Right ventricle myocardium superior (tissue), 1 donor: Measurements from ENCODE around the gene TACR2. TPM values are rescaled to one million over a fixed set of nuclear protein-coding genes. Genes with fewer than 3 reads are reported as not detected.
"Not testable (repeated sequence)": the region's sequence is repeated elsewhere in the genome, so short reads cannot be mapped to it uniquely, and the experiment has no call there.

ENCODE experiments used
- ATAC-seq: fragments of 200-7000 bp; cut with Tn5 transposase; one replicate; pipeline ENCODE4 v1.9.1; 2020; ENCODE audit warnings: mild to moderate bottlenecking; ENCODE audit not compliant: poor library complexity
- DNase-seq: peaks from one replicate; pipeline ENCODE4 v3.0.0-alpha.2; 2020
- intact Hi-C: fragments of 100-400 bp; cut with DNase I; formaldehyde crosslinking; loops from one replicate; pipeline ENCODE4 v1.11.2; 2022
- total RNA-seq: library from RNA; stranded (reverse); fragmentation: NEBNext Ultra II Directional; extraction: Animal tissue kit (Norgen Biotek cat#: 25700); gene quantifications from one replicate; pipeline ENCODE4 v1.2.1, GENCODE V29; 2021
- donor health status: DM: no; HTN: yes; CAD: no; lungs with severe emphysema.

Gene TACR2
- total RNA-seq, 1 donor from 2014 or later = 0.24 TPM

DNA sequence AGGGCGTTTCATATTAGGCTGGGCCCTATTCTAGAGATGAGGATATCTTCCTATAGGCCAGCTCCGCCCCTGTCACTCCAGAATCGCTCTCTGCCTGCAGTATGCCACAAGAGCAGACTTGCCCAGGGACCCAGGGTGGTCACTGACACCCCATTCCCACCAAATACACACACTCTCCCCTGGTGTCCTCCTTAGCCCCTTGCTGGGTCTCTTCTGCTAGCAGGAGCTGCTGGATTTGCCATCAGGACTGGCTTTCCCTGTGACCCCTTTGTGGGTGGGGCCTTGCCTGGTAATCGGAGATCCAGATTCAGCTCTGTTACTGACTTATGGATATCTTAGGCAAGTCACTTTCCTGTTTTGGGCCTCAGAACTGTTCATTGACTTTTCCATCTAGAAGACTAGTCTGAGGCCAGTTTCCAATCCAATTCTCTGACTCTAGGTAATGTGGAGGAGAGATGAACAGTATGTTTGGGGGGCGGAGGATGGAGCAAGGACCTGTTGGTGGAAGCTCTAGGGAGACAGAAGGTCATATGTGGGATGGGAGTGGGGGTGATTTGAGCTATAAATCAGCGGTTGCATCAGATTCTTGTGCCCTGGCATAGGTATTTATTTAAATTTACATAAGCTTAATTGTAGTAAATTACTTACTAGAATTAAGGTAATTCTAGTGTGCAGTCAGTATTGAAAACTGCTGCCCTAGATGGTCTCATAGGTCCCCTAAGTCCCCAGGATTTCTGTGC is 36.1 kb upstream of the TACR2 start:
- ATAC-seq = no peak
- intact Hi-C loops = no loop called here
- DNase-seq = no peak

DNA sequence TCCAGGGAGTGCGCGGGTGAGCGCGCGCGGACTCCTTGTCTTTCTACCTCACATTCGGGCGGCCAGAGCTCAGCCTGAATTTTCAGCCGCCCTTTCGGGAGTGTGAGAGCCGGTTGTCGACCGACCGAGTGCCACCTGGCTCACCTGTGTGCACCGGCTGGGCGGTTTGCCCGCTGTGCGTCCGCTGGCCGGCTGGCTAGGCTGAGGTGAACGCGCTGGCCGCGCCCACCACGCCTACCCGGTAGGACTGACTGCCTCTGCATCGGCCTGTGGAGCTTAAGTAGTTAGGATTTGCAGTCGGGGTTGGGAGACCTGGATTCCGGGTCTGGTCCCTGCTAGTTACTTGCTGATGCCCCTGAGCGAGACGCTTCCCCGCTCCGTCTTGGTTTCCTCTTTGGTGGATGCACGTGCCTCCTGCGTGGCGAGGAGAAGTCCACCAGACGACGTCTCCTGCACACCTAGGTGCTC is 35.1 kb upstream of the TACR2 start:
- intact Hi-C loops = no loop called here
- DNase-seq (no peak), ATAC-seq (peak; percentile 36)

DNA sequence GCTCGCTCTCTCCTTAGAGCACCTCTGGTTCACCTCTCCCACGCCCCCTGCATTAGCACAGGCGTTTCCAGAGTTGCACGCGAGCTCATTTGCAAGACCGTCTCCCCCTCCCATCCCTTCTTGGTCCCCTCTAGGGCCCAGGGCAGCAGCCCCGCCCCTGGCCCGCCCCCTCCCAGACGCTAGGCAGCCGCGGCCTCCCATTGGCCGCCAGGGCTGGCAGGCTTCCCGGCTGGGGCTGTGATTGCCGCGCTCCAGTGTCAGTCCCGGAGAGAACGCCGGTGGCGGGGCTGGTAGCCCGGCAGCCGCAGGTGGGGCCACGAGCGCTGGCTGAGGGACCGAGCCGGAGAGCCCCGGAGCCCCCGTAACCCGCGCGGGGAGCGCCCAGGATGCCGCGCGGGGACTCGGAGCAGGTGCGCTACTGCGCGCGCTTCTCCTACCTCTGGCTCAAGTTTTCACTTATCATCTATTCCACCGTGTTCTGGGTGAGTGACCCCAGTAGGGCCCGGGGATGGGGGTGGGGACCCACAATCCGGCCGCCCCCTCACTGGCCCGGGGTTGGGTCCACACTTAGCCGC is 34.6 kb upstream of the TACR2 start, which contains the start of gene TSPAN15:
TSS of gene TSPAN15 (plus strand) at position 257 of the 575 bp plus-strand sequence. CDS start at position 387, 130 bp downstream.
- intact Hi-C loops = no loop called here
- DNase-seq = peak; percentile 94

DNA sequence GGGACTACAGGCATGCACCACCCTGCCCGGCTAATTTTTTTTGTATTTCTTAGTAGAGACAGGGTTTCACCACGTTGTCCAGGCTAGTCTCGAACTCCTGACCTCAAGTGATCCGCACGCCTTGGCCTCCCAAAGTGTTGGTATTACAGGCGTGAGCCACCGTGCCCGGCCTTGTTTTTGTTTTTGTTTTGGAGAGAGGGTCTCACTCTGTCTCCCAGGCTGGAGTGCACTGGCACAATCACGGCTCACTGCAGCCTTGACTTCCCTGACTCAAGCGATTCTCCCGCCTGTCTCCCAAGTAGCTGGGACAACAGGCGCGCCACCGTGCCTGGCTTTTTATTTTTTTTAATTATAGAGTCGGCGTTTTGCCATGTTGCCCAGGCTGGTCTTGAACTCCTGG is 33.7 kb upstream of the TACR2 start:
- ATAC-seq, intact Hi-C loops: not testable (repeated sequence)

More for the DNA sequence above, 34.6 kb upstream of the TACR2 start, which contains the start of gene TSPAN15:
- ATAC-seq = peak; percentile 98

DNA sequence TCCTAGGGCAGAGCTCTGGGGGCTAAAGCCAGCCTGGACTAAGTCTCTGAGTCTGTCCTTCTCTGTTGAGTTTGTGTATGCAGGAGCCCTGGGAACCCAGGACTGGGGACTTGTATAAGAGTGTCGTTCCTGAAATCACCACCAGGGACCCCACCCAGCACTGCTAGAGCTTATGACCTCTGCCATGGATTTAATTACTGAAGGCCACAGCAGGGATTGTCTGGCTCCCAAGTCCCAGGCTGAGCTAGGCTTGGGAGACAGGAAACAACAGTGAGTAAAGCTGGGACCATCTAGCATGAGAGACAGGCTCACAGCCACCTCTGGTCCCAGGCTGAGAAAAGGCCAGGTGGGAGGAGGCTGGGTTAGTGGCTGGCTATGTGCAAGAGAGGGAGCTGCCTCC is 33.1 kb upstream of the TACR2 start:
- ATAC-seq = peak; percentile 64
- DNase-seq = no peak
- intact Hi-C loops = no loop called here

More for the DNA sequence above, 33.7 kb upstream of the TACR2 start:
- not testable (repeated sequence) for DNase-seq

DNA sequence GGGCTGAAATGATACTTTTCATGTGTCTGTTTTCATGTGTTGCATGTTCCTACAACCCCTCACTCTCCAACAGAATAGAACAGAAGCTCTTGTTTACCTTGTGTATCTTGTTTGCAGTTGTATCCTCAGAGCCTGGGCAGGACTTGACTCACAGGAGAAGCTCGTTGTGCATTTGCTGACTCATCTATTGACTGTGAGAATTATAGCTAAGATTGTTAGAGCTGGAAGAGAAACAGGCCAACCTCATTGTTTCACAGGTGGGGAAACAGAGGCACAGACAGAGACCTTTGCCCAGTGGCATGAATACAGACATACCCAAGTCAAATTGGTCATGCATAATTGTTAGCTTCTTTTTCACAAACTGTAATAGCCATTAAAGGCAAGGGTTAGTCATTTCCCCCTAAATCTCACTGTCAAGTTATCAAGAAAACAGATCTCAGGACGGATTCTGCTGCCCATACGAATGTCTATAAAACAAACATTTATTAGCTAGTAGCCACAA is 30.0 kb upstream of the TACR2 start:
- intact Hi-C loops = no loop called here
- DNase-seq = no peak
- no peak for ATAC-seq

DNA sequence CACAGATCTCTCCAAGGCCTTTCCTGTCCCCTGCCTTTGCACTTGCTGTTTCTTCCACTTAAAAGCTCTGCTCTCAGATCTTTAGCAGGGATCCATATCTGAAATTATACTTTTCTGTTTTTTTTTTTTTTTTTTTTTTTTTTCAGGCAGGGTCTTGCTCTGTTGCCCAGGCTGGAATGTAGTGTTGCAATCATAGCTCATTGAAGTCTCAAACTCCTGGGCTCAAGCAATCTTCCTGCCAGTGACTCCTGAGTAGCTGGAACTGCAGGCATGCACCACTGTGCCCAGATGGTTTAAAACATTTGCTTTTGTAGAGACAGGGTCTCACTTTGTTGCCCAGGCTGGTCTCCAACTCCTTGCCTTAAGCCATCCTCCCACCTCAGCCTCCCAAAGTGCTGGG is 29.5 kb upstream of the TACR2 start:
- DNase-seq (no peak), ATAC-seq (no peak)
- intact Hi-C loops = no loop called here

DNA sequence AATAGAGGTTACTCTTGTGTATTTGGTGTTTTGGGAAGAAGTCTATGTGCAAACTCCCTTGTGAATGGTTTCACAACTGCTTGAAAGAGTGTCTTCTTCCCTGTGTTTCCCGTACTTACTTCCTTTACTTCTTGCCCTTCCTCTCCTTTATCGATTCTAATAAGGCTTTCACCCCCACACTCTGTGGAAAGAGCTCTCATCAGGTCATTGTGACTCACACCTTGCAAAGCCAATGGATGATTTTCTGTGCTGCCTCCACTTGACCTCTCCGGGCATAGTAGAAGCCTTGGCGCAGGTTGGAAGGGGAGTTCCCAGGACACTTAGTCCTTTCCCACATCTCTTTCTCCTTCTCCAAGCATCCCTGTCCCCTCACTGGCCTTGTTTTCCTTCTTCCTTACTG is 28.3 kb upstream of the TACR2 start:
- DNase-seq (no peak), ATAC-seq (no peak)
- intact Hi-C loops = no loop called here

DNA sequence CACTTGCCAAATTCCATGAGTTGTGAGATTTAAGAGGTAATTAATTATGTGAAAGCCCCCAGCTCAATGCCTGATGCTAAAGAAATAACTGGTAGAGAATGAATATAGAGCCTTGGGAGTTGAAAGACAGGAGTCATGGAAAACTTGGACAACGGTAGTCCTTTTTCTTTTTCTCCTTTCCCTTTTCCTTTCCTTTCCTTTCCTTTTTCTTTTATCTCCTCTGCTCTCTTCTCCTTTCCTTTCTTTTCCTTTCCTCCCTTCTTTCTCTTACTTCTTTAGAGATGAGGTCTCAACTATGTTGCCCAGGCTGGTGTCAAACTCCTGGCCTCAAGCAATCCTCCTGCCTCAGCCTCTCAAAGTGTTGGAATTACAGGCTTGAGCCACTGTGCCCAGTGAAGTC is 26.6 kb upstream of the TACR2 start:
- ATAC-seq = no peak

DNA sequence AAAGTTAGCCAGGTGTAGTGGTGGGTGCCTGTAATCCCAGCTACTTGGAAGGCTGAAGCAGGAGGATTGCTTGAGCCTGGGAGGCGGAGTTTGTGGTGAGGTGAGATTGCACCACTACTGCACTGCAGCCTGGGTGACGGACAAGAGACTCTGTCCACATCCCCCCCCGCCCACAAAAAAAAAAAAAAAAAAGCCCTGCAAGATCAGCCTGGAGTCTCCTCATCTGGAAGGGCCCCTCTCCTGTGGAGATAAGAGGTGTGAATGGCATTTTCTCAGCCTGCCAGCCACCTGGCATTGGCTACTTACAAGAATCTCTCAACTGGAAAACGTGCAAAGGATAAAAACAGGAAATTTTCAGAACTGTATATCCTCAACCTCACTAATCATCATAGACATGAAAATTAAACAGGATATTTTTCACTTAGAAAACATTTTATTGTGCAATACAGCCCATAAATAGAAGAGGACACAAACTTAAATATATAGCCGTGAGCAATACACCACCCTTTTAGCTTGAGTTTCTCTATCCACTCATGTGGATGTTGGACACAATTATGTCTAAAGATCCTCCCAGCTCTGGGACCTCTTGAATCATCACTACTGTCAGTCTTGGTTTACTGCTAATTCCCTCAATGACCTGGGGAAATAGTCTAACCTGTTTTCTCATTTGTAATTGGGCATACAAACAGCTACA is 23.2 kb upstream of the TACR2 start:
- intact Hi-C loops = no loop called here
- ATAC-seq = no peak
- no peak for DNase-seq

More for the DNA sequence above, 26.6 kb upstream of the TACR2 start:
- DNase-seq = no peak
- intact Hi-C loops = no loop called here

DNA sequence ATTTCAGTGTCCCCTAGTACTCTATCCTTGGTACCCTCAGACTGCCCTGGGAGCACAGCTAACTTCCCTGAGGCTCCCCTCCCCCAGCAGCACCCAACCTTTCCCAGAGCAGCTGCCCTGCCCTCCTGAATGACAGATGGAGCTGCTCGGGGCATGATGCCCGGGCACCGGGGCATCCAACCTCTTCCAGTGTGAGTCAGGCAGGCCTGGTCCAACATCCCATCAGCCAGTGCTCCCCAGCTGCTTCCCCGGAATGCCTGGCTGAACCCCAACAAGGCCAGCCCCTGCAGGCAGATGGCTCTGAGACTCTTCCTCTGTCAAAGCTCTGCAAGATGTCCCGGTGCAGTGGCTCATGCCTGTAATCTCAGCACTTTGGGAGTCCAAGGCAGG is 22.6 kb upstream of the TACR2 start:
- ATAC-seq = no peak
- intact Hi-C loops = no loop called here
- DNase-seq = no peak

DNA sequence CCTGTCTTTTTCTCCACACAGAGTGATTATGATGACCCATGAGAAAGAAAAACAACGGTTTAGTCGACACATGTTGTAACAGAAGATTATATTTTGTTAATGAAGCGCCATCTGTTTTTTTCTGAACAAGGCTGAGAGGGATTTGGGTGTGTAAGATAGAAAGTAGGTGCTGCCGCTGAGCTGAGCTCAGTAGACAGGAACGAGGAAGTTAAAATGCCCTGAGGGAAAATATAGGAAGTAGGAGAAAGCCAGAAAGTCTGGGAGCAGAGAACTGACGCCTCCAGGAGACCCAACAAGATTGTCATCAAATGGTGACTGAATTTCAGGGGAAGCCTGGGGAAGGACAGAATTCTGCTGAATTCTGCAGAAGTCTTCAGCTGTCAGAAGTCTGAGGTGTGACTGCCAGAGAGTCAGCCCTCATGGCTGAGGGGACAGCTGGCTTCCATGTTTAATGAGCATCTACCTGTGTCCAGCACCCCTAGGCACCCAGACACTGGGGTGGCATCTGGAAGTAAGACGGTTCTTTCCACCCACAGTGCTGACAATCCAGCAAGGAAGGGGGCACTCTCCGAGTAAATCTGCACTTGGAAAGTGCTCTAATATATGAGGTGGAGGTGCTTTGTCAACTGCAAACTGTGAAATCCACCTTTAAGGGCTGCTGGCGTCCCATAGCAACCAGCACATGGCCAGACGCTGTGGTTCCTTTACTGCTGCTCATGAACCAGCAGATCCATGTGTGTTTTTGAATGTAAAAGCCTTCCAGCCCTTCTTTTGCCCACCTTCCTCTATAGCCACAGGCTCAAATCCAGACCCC is 22.0 kb upstream of the TACR2 start:
- DNase-seq = no peak
- peak; percentile 71 for ATAC-seq
- intact Hi-C loops = no loop called here

DNA sequence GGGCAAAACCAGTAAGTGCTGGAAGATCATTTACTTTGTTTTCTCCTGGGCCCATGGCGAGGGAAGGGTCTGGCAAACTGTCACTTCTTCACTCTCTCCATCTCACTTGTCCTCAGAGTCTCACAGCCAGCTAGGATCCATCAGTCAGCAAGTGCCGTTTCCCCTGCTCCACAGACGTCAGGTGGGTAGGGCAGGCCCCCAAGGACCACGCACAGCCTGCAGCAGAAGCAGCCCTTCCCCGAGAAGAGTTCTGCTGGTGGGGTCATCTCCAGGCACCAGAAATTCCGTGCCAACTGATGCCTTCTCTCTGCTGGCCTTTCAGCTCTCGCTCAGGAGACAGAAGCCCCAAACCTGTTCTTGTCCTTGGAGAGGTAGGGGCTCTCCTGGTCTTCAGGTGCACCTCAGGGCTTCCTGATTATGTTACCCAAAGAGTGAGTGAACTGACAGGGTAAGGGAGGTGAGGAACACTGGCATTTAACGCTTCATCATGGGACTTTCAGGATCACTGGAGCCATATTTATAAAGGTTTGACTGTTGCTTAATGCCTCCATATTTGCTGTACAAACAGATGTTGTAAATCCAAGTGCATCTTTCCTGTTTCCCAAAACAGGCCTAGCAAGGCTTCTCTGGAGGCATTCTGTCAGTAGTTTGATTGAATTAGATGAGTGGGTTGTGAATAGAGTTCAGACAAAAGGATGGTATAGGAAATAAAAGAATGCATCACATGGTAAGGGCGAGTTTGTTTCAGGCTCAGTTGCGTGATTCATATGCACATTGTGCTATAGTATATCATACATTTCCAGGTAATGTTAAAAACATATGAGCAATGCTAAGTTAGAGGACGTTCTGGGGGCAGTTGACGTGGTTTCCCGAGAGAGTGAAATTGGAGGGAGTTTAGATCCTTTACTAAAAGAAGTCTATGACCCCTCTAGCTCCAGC is 20.9 kb upstream of the TACR2 start:
- no peak for ATAC-seq
- DNase-seq = no peak
- intact Hi-C loops = no loop called here

DNA sequence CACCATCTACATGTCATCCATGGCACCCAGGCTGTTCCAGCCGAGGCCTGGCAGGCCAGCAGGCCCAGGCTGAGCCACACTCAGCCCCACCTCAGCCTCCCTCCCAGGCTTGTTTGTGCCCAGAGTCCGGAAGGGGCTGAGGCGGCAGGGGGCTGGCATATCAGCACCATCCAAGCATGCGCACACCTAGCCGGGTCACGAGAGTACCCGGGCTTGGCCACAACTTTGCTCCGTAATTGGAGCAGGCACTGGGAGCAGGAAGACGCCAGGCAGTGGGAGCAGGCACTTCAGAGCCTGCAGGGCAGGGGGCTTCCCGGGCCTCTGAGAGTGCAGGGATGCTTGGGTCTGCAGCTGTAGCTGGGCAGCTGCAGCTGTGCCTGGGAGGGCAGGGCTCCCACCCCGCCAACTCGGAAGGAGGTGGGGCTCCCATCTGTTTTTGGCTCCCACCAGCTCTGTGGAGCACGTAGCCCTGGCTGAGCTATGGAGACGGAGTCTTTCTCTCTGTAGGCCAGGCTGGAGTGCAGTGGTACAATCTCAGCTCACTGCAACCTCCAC is 19.3 kb upstream of the TACR2 start:
- DNase-seq = peak; percentile 22
- no peak for ATAC-seq
- intact Hi-C loops = no loop called here

DNA sequence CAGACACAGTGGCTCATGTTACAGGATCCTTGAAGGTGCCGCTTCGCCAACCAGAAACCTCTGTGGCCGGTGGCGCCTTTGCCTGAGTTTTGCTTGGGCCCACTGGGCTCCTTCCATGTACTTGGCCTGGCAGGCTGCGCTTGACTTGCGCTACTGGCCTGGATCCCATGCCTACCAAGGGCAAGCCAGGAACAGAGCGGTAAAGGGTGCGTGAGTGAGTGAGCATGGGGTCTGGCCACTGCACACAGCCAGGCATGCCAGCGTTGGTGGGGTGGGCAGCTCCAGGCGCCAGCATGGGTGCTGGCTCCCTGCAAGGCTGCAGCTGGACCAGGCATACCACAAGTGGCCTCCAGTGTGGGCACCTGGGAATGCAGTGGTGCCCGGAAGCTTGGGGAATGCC is 18.2 kb upstream of the TACR2 start:
- ATAC-seq = no peak
- intact Hi-C loops = no loop called here

DNA sequence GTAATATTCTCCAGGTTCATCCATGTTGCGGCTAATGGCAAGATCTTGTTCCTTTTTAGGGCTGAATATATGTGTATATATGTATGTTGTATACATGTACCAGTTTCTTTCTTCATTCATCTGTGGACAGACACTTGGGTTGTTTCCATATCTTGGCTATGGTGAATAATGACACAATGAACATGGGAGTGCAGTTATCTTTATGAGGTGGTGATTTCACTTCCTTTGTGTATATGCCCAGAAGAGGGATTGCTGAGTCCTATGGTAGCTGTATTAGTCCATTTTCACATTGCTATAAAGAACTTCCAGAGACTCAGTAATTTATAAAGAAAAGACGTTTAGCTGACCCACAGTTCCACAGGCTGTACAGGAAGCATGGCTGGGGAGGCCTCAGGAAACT is 17.5 kb upstream of the TACR2 start:
- no peak for DNase-seq
- ATAC-seq = no peak
- intact Hi-C loops = no loop called here

More for the DNA sequence above, 18.2 kb upstream of the TACR2 start:
- DNase-seq = no peak

DNA sequence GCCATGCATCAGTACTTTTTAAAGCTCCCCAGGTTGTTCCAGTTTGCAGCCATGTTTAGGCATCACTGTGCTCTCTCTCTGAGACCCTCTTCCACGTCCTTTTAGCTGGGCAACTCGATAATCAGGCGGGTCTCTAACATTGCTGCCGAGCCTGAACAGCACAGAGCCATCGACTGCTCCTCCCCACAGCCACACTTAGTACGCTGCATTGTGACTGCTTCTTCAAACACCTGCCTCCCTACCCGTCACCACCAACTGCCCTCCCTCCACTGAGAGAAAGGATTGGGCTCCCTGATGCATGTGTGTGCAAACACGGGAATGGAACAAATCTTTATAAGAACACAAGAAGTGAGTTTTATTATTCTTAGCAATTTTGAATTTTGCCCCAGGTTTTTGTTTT is 11.4 kb upstream of the TACR2 start:
- ATAC-seq = no peak
- intact Hi-C loops = no loop called here
- no peak for DNase-seq
